KMS-11 (cell line): ENCODE measurements around the gene NBEAL1.
A peak's percentile ranks its signal among the peaks of the same experiment; 100 is the strongest.
"Not testable (repeated sequence)": the region's sequence is repeated elsewhere in the genome, so short reads cannot be mapped to it uniquely, and the experiment has no call there.

Source experiments
- H2AFZ ChIP-seq: fragments of 200-600 bp; sonication (generic); 2 replicates; pipeline ENCODE4 v1.6.1; 2016; ENCODE audit warnings: antibody characterized with exemption, mixed run types, low read depth
- H3K27ac ChIP-seq: fragments of 200-600 bp; sonication (generic); 2 replicates; pipeline ENCODE4 v1.6.1; 2016; ENCODE audit warnings: mild to moderate bottlenecking, mixed run types
- H3K27me3 ChIP-seq: fragments of 200-600 bp; sonication (generic); 2 replicates; pipeline ENCODE4 v1.6.1; 2017; ENCODE audit warnings: mild to moderate bottlenecking, low read depth, mixed run types, moderate library complexity; ENCODE audit not compliant: insufficient read depth
- H3K36me3 ChIP-seq: fragments of 200-600 bp; sonication (generic); 2 replicates; pipeline ENCODE4 v1.6.1; 2017; ENCODE audit warnings: mild to moderate bottlenecking, mixed run types; ENCODE audit not compliant: insufficient read depth
- H3K4me1 ChIP-seq: fragments of 200-600 bp; sonication (generic); 2 replicates; pipeline ENCODE4 v1.6.1; 2016; ENCODE audit warnings: mild to moderate bottlenecking, low read depth, mixed run types; ENCODE audit not compliant: poor library complexity, severe bottlenecking
- H3K4me2 ChIP-seq: fragments of 200-600 bp; sonication (generic); 2 replicates; pipeline ENCODE4 v1.7.0; 2016; ENCODE audit warnings: mild to moderate bottlenecking, mixed run types
- H3K4me3 ChIP-seq: fragments of 200-600 bp; sonication (generic); IDR thresholded peaks from 2 replicates; pipeline ENCODE4 v1.6.1; 2017; ENCODE audit warnings: low read depth, low read length, mixed read lengths; ENCODE audit not compliant: insufficient read depth
- H3K79me2 ChIP-seq: fragments of 200-600 bp; sonication (generic); 2 replicates; pipeline ENCODE4 v1.6.1; 2016; ENCODE audit warnings: low read depth, mixed run types; ENCODE audit not compliant: insufficient read depth
- H3K9ac ChIP-seq: fragments of 200-600 bp; sonication (generic); 2 replicates; pipeline ENCODE4 v1.6.1; 2016; ENCODE audit warnings: mild to moderate bottlenecking, mixed run types
- H4K20me1 ChIP-seq: fragments of 200-600 bp; sonication (generic); 2 replicates; pipeline ENCODE4 v1.6.1; 2016; ENCODE audit warnings: mild to moderate bottlenecking, mixed run types; ENCODE audit not compliant: insufficient read depth
- CTCF ChIP-seq: fragments of 200-600 bp; sonication (generic); conservative IDR thresholded peaks from 2 replicates; pipeline ENCODE4 v1.6.1; 2017; ENCODE audit warnings: low read depth, mild to moderate bottlenecking, antibody characterized with exemption, low read length, moderate library complexity, mixed read lengths

NBEAL1 gene

GRCh38 chr2:203014456-203015199 is at the start of gene NBEAL1:
Gene NBEAL1 (plus strand): TSS chr2:203014875. CDS start chr2:203016385, 1,510 bp downstream.
- Histone ChIP-seq H3K4me1 (peaks cover 48% of the 10 kb centered on the region), H3K4me3 (peak within 1 kb of the TSS; percentile 69), H3K9ac (peak within 1 kb of the TSS; percentile 67; the same call in 1 of the 2 replicates), H4K20me1 (no peaks in the 10 kb centered on the region), H3K27me3 (no peaks in the 10 kb centered on the region), H3K79me2 (no peaks in the 10 kb centered on the region), H3K36me3 (no peaks in the 10 kb centered on the region), H2AFZ (peak within 1 kb of the TSS; percentile 98), H3K4me2 (peak within 1 kb of the TSS; percentile 86), H3K27ac (peak within 1 kb of the TSS; percentile 63)
- no peak for TF ChIP-seq CTCF

- Histone ChIP-seq H3K27ac (peak overlapping the region; percentile 45; the same call in 1 of the 2 replicates), H3K4me1 (peaks cover 26% of the 10 kb centered on the region), H3K36me3 (no peaks in the 10 kb centered on the region), H4K20me1 (no peaks in the 10 kb centered on the region), H3K4me3 (no peak overlapping the region), H3K9ac (peak overlapping the region; percentile 11; the same call in 1 of the 2 replicates), H3K79me2 (no peaks in the 10 kb centered on the region), H3K4me2 (peak overlapping the region; percentile 59), H3K27me3 (no peaks in the 10 kb centered on the region), H2AFZ (peak overlapping the region; percentile 45; the same call in 1 of the 2 replicates)
- no peak for TF ChIP-seq CTCF
Measured at GRCh38 chr2:202965810-202966460, 48.7 kb upstream of the NBEAL1 start.

GRCh38 chr2:202969404-202969803 is 45.3 kb upstream of the NBEAL1 start:
- H3K4me1 ChIP-seq: peaks cover 15% of the 10 kb centered on the region
- not testable (repeated sequence) for H3K79me2 ChIP-seq, H3K4me2 ChIP-seq, H3K36me3 ChIP-seq, H3K27ac ChIP-seq, H3K9ac ChIP-seq, H2AFZ ChIP-seq, H4K20me1 ChIP-seq, H3K27me3 ChIP-seq, H3K4me3 ChIP-seq

- Histone ChIP-seq H3K79me2 (no peaks in the 10 kb centered on the region), H3K27ac (no peak overlapping the region), H2AFZ (no peak overlapping the region), H4K20me1 (no peaks in the 10 kb centered on the region), H3K4me2 (no peak overlapping the region), H3K9ac (no peak overlapping the region), H3K4me1 (no peaks in the 10 kb centered on the region), H3K27me3 (no peaks in the 10 kb centered on the region), H3K4me3 (no peak overlapping the region), H3K36me3 (no peaks in the 10 kb centered on the region)
- TF ChIP-seq CTCF: no peak
Measured at GRCh38 chr2:202976809-202977208, 37.9 kb upstream of the NBEAL1 start.
